ENCODE measurements around the gene PSKH1. TPM values are rescaled to one million over a fixed set of nuclear protein-coding genes. Genes with fewer than 3 reads are reported as not detected.

The PSKH1 gene
- total and polyA plus RNA-seq, 2 experiments from 2014 or later, result 11.5 to 23.6 TPM

DNA sequence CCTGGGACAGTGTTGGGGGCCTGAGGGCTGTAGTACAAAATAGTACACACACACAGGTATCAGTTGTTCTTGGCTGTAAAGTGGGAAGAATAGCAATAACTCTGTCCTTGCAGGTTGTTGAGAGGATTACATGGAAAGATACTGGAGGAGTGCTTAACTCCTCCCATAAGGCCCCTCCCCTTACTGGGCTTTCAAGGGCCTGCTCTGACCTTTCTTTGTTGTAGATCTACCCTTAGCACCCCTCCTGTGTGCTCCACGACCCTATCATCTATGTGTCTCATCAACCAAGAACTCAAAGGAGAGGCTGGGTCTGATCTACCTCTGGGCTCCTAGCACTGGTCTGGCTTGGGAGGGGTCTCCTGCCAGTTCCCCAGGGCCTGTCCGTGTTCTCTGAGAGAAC, 28.5 kb upstream of the PSKH1 start:
- Histone ChIP-seq H3K9ac (no peak overlapping the region), H3K36me3 (ENCODE audit: low read depth) (peaks cover 29% of the 10 kb centered on the region; the same call in 1 of the 2 replicates), H3K9me2 (ENCODE audit: insufficient read depth) (no peaks in the 10 kb centered on the region), H3K27me3 (replicated peaks; ENCODE audit: insufficient read depth) (no peaks in the 10 kb centered on the region), H3K4me1 (ENCODE audit: insufficient read depth) (peaks cover 39% of the 10 kb centered on the region), H3K4me2 (ENCODE audit: unreplicated experiment) (no peak overlapping the region), H3K9me3 (ENCODE audit: low read depth) (no peaks in the 10 kb centered on the region), H3K79me2 (ENCODE audit: insufficient read depth) (peaks cover 95% of the 10 kb centered on the region), H4K20me1 (ENCODE audit: insufficient read depth) (peaks cover 12% of the 10 kb centered on the region; the same call in 1 of the 2 replicates), H3F3A (ENCODE audit: insufficient read depth) (peaks cover 35% of the 10 kb centered on the region), H3K27ac (no peak overlapping the region), H2AFZ (no peak overlapping the region), H3K4me3 (no peak overlapping the region)
- no peak for DNase-seq
- in situ Hi-C loops (cut with MboI), result no loop called here
- TF ChIP-seq EZH2phosphoT487 (IDR thresholded peaks at IDR 0.05; ENCODE audit: insufficient read depth, low read depth) (no peak), EZH2 (IDR thresholded peaks at IDR 0.05; ENCODE audit: insufficient read depth, poor library complexity, severe bottlenecking) (no peak)
- 76 to 95% methylated on average over 2 of the region's 2 CpGs for WGBS, 2 experiments (ENCODE audit: low coverage in 1 of 2, low lambda C conversion rate in 2 of 2, missing lambda C conversion rate in 2 of 2)

DNA sequence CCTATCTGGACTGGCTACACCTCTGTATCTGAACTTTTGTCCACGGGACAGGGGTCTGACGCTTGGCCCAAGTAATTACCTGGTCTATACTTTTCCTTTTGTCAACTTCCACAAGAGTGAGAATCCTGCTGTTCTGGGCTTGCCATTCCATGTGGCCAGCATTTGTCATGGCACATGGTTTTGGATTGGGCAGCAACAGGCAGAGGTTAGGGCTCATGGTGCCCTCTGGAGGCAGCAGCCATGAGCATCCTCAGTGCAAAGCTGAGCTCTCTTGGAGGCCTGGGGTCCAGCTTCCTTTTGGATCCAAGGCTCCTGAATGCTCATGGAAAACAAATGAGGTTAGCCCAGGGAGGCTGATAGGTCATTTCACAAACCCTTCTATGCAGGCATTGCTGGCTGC, 27.7 kb upstream of the PSKH1 start:
- Histone ChIP-seq H3K79me2 (ENCODE audit: insufficient read depth) (peaks cover 88% of the 10 kb centered on the region), H3K9ac (no peak overlapping the region), H3K9me2 (ENCODE audit: insufficient read depth) (no peaks in the 10 kb centered on the region), H3K36me3 (ENCODE audit: low read depth) (peaks cover 32% of the 10 kb centered on the region; the same call in 1 of the 2 replicates), H3F3A (ENCODE audit: insufficient read depth) (peaks cover 34% of the 10 kb centered on the region), H3K4me2 (ENCODE audit: unreplicated experiment) (no peak overlapping the region), H3K27ac (no peak overlapping the region), H4K20me1 (ENCODE audit: insufficient read depth) (peaks cover 12% of the 10 kb centered on the region; the same call in 1 of the 2 replicates), H2AFZ (no peak overlapping the region), H3K4me3 (no peak overlapping the region), H3K9me3 (ENCODE audit: low read depth) (no peaks in the 10 kb centered on the region), H3K27me3 (replicated peaks; ENCODE audit: insufficient read depth) (no peaks in the 10 kb centered on the region), H3K4me1 (ENCODE audit: insufficient read depth) (peaks cover 36% of the 10 kb centered on the region)
- 95 to 98% methylated on average over 2 of the region's 2 CpGs for WGBS, 2 experiments (ENCODE audit: low coverage in 1 of 2, low lambda C conversion rate in 2 of 2, missing lambda C conversion rate in 2 of 2)
- TF ChIP-seq EZH2 (IDR thresholded peaks at IDR 0.05; ENCODE audit: insufficient read depth, poor library complexity, severe bottlenecking) (no peak), EZH2phosphoT487 (IDR thresholded peaks at IDR 0.05; ENCODE audit: insufficient read depth, low read depth) (no peak)
- in situ Hi-C loops (cut with MboI), result no loop called here
- peak; percentile 67 for DNase-seq

DNA sequence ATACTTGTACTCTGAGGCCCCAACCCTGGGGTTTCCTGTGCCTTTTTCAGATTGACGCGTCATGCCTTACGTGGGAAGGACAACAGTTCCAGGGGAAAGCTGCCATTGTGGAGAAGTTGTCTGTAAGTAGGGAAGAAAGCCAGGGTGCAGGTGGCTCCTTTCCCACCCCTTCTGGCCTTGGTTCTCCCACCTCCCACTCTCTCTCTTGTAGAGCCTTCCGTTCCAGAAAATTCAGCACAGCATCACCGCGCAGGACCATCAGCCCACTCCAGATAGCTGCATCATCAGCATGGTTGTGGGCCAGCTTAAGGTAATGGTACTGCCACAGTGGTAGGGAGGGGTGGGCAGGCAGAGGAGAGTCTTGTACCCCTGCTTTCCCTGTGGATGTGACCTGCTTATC, 24.8 kb upstream of the PSKH1 start:
- H3K27ac ChIP-seq, result no peak overlapping the region

DNA sequence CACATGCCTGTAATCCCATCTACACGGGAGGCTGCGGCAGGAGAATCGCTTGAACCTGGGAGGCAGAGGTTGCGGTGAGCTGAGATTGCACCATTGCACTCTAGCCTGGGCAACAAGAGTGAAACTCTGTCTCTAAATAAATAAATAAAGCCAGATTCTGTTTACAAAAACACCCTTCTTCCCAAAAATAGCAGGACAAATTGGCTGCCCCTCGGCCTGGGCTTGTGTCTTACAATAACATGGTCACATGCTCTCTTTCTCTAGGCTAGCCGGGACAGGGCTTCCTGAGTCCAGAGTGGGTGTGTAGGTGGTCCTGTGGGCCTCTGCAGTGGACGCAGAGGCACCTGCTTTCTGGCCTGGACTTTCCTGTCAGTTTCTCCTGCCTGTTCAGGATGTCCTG, 23.4 kb upstream of the PSKH1 start:
- H3K79me2 ChIP-seq (ENCODE audit: insufficient read depth), result peaks cover 60% of the 10 kb centered on the region
- no peaks in the 10 kb centered on the region for H4K20me1 ChIP-seq (ENCODE audit: insufficient read depth)
- in situ Hi-C loops (cut with MboI), result no loop called here
- H3K4me1 ChIP-seq (ENCODE audit: insufficient read depth), result peaks cover 9% of the 10 kb centered on the region
- TF ChIP-seq EZH2 (IDR thresholded peaks at IDR 0.05; ENCODE audit: insufficient read depth, poor library complexity, severe bottlenecking) (no peak), EZH2phosphoT487 (IDR thresholded peaks at IDR 0.05; ENCODE audit: insufficient read depth, low read depth) (no peak)
- no peak overlapping the region for H3K4me3 ChIP-seq
- peaks cover 25% of the 10 kb centered on the region for H3F3A ChIP-seq (ENCODE audit: insufficient read depth)
- H3K9me3 ChIP-seq (ENCODE audit: low read depth), result no peaks in the 10 kb centered on the region
- H3K9me2 ChIP-seq (ENCODE audit: insufficient read depth), result no peaks in the 10 kb centered on the region
- H3K27me3 ChIP-seq (replicated peaks; ENCODE audit: insufficient read depth), result no peaks in the 10 kb centered on the region
- H2AFZ ChIP-seq, result no peak overlapping the region
- peaks cover 36% of the 10 kb centered on the region; the same call in 1 of the 2 replicates for H3K36me3 ChIP-seq (ENCODE audit: low read depth)
- DNase-seq, result no peak
- no peak overlapping the region for H3K27ac ChIP-seq
- no peak overlapping the region for H3K9ac ChIP-seq
- no peak overlapping the region for H3K4me2 ChIP-seq (ENCODE audit: unreplicated experiment)
- 95 to 98% methylated on average over 7 of the region's 7 CpGs for WGBS, 2 experiments (ENCODE audit: low coverage in 1 of 2, low lambda C conversion rate in 2 of 2, missing lambda C conversion rate in 2 of 2)

More for the DNA sequence above, 24.8 kb upstream of the PSKH1 start:
- H3K79me2 ChIP-seq (ENCODE audit: insufficient read depth), result peaks cover 60% of the 10 kb centered on the region
- no peak overlapping the region for H3K9ac ChIP-seq
- H2AFZ ChIP-seq, result no peak overlapping the region
- in situ Hi-C loops (cut with MboI), result no loop called here
- no peak overlapping the region for H3K4me3 ChIP-seq
- H3K9me3 ChIP-seq (ENCODE audit: low read depth), result no peaks in the 10 kb centered on the region
- H3K9me2 ChIP-seq (ENCODE audit: insufficient read depth), result no peaks in the 10 kb centered on the region
- H4K20me1 ChIP-seq (ENCODE audit: insufficient read depth), result peaks cover 6% of the 10 kb centered on the region; the same call in 1 of the 2 replicates
- H3K4me2 ChIP-seq (ENCODE audit: unreplicated experiment), result no peak overlapping the region
- H3K36me3 ChIP-seq (ENCODE audit: low read depth), result peaks cover 36% of the 10 kb centered on the region; the same call in 1 of the 2 replicates
- peaks cover 26% of the 10 kb centered on the region for H3F3A ChIP-seq (ENCODE audit: insufficient read depth)
- TF ChIP-seq EZH2phosphoT487 (IDR thresholded peaks at IDR 0.05; ENCODE audit: insufficient read depth, low read depth) (no peak), EZH2 (IDR thresholded peaks at IDR 0.05; ENCODE audit: insufficient read depth, poor library complexity, severe bottlenecking) (no peak)
- WGBS, 2 experiments (ENCODE audit: low coverage in 1 of 2, low lambda C conversion rate in 2 of 2, missing lambda C conversion rate in 2 of 2), result 86 to 93% methylated on average over 6 of the region's 6 CpGs
- peaks cover 7% of the 10 kb centered on the region for H3K4me1 ChIP-seq (ENCODE audit: insufficient read depth)
- no peaks in the 10 kb centered on the region for H3K27me3 ChIP-seq (replicated peaks; ENCODE audit: insufficient read depth)
- DNase-seq, result no peak
